ENCODE measurements around the gene TRAF1. TPM values are rescaled to one million over a fixed set of nuclear protein-coding genes. Genes with fewer than 3 reads are reported as not detected.

The TRAF1 gene
- total and polyA plus RNA-seq, 2 of the 13 experiments (the other 11 are each of a cell fraction or from before 2014, with no cell fraction given), result 0.44 to 1.0 TPM

Other genes starting within 250 kb of the TRAF1 start
- 3.1 and 3.3 TPM in 2 replicates for gene MEGF9, start 212.3 kb downstream of the TRAF1 start, total RNA-seq (2016; rRNA removed; fragmentation: Illumina TruSeq; extraction: Trizol)
- gene MEGF9, start 212.3 kb downstream of the TRAF1 start, polyA plus RNA-seq (2011; rRNA removed), result 3.3 and 3.6 TPM in 2 replicates
- gene FBXW2, start 133.4 kb downstream of the TRAF1 start, total RNA-seq (2016; rRNA removed; fragmentation: Illumina TruSeq; extraction: Trizol), result 43.1 and 55.2 TPM in 2 replicates
- gene FBXW2, start 133.4 kb downstream of the TRAF1 start, polyA plus RNA-seq (2011; rRNA removed), result 30.9 and 35.4 TPM in 2 replicates
- 18.1 and 32.6 TPM in 2 replicates for gene PSMD5, start 83.9 kb downstream of the TRAF1 start, total RNA-seq (2016; rRNA removed; fragmentation: Illumina TruSeq; extraction: Trizol)
- gene PSMD5, start 83.9 kb downstream of the TRAF1 start, polyA plus RNA-seq (2011; rRNA removed), result 10.6 and 12.7 TPM in 2 replicates
- gene PHF19, start 49.6 kb downstream of the TRAF1 start, total RNA-seq (2016; rRNA removed; fragmentation: Illumina TruSeq; extraction: Trizol), result 38.9 and 41.3 TPM in 2 replicates
- 25.5 and 29.7 TPM in 2 replicates for gene PHF19, start 49.6 kb downstream of the TRAF1 start, polyA plus RNA-seq (2011; rRNA removed)
- gene C5, start 123.5 kb upstream of the TRAF1 start, total RNA-seq (2016; rRNA removed; fragmentation: Illumina TruSeq; extraction: Trizol), result 29.8 and 57.6 TPM in 2 replicates
- 192 and 242 TPM in 2 replicates for gene C5, start 123.5 kb upstream of the TRAF1 start, polyA plus RNA-seq (2011; rRNA removed)
- 11.8 and 14.4 TPM in 2 replicates for gene CNTRL, start 148.2 kb upstream of the TRAF1 start, total RNA-seq (2016; rRNA removed; fragmentation: Illumina TruSeq; extraction: Trizol)
- gene CNTRL, start 148.2 kb upstream of the TRAF1 start, polyA plus RNA-seq (2011; rRNA removed), result 6.1 and 7.5 TPM in 2 replicates

Measured in HepG2 (cell line).